Pons (tissue), 1 donor: ENCODE results near the gene CAPRIN2.
A peak's percentile ranks its signal among the peaks of the same experiment; 100 is the strongest.

Experiments used
- DNase-seq: peaks from one replicate; pipeline ENCODE4 v3.0.0-alpha.2; 2016; ENCODE audit warnings: low spot score

Gene CAPRIN2

DNA sequence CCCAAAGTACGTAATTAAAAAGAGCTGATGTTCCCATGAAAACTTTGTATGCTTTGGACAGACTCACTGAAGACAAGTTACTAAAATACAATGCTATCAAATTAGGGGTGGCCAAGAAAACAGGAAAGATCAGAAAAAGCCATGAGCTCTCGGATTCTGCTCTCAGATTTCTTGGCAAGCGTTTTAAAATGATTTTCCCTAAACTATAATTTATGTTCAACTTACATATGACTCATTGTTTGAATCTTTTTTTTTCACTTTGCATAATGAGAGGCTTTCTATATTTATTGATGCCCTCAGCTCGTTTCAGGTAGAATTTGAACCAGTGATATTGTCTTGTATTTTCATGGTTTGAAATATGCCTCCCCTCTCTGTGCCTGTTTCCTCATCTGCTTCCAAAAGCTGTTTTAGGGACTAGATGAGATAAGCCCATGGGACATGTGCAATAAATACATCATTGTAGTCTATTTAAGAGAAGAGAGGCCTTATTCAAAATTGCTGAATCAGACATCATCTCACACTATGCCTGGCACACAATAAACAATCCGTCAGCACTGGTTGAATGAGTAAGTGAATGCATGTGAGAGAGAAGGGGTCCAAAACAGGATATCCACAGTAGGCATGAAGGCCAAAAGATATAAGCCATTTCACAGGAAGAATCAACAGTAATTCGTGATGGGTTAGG, 54.4 kb downstream of the CAPRIN2 start:
- peak; percentile 57 for DNase-seq

DNA sequence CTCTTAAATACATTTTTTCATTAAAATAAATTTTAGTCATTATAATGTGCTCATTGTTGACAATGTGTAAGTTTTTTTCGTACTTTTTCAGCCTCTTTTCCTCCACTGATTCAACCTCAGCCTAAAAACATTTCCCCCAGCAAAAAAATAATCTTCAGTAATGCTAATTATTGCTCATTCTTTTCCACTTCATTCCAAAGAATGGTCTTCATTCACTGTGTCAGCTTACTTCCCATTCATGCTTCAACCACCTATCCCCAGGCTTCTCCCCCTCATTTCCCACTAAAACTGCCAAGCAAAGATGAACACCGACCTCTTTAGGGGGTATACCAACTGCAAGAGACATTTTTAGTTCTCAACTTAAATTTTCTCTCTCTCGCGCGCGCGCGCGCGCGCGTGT, 56.4 kb downstream of the CAPRIN2 start:
- no peak for DNase-seq

DNA sequence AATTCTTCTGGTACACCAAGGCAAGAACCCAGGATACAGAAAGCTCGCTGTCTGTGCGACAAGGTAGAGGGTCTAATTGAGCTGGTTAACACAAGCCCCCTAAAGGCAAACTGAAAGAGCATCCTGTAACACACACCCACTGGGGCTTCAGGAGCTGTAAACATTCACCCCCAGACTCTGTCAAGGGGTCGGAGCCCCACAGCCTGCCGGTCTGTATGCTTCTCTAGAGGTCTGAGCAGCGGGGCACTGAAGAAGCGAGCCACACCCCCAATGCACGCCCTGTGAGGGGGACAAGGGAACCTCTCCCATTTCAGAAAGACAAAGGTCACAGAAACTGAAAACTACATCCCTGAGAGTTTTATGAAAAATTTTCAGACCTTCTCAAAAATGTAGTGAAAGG, 57.8 kb downstream of the CAPRIN2 start:
- DNase-seq, result no peak

DNA sequence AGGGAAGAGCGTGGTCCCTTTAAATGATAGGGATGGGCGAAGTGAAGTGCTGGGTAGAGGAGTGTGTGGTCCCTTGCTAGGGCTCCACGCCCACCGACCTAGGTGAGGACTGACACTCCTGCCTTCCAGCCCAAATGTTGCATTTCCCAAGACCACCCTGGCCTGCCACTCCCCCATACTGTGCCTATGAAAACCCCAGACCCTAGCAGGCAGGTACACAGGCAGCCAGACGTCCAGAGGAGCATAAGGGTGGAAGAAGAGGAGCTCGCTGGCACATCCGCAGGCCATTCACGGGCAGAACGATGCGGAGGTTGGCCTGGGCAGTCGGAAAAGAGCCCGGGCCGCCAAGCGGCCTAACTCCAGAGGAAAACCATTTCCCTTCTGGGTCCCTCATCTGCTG, 58.3 kb downstream of the CAPRIN2 start:
- DNase-seq, result no peak

DNA sequence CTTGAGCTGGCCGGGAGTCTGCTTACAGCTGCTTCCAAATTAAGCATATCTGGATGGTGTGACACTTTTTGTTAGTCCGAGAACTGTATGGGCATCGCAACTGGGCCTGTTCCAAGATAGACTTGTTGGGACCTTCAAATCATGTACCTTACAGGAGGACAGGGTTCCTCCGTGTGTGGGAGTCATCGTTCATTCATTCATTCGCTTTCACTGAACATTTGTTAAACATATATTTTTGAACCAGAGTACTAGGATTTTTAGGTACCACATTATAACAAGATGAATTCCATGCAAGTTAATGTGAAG, 58.7 kb downstream of the CAPRIN2 start:
- no peak for DNase-seq

DNA sequence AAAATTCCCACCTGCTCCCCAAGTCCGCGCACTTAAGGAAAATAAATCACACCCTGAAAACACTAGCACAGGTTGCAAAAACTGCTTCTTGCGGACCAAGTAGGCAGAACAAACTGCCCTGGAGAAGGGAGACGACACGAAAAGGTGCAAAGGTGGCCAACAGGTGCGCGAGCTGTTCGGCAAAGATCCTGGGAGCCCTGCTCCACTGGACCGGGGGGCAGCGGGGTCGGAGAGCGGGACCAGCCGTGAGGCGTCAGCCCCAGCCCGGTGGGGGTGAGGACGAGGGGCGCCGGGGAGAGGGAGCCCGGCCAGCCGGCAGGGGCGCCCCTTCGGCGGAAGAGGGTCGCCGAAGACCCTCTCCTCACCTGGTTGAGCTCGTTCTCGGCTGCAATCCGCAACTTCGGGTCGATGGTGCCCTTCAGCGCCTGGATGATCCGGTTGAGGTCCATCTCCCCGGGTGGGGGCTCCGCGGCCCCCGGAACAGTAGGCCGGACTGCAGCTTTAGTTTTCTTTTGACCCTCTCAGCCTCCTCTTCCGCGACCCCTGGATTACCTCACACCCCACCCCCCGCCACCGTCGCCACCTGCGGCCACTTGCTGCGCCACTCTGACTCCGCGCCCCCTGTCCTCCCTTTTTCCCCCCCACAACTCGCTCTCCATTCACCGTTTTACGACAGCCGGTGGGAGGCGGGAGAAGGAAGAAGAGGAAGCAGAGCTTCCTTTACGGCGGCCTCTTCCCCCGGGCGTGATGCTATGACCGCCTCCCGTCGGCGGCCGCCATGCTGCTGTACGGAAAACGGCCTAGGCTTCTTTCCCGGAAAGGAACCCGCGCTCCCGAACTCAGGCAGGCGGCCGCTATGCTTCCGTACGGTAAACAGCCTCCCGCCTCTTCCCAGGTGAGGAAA, 59.3 kb downstream of the CAPRIN2 start, which contains the start of gene IPO8:
TSS of gene IPO8 (minus strand) at position 671 of the 904 bp plus-strand sequence. CDS start at position 449, 222 bp downstream.
- DNase-seq, result peak; percentile 90

DNA sequence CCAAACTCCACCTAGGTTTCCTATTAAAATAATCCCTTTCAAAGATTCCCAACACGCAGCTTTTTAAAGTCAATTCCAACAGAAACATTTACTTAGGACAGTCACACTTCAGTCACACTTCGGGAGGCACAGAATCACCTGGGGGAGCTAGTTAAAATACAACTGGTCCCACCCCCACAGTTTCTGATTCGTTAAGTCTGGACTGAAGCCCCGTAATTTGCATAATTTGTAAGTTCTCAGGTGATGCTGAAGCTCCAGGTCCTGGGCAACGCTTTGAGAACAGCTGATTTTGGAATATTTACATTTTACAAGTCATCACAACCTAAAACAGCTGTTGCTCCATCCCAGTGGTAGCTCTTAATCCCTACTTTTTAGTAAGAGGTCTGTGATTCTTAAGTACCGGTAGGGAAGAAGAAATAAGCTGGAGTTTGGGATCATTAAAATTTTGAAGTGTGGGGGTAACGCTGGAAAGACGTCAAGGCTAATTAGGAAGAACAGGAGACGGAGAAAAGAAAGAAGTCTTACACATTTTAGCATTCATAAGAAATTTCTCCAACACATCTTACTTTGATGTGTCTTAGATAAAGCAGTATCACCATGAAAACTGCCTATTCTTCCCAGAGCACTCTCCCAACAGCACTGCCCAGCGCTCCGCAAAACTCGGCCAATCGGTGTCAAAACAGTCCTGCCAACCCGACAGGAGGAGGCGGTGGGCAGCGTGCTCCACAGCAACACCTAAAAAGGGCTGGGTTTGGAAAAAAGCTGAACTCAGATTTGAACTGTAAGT, 60.1 kb downstream of the CAPRIN2 start:
- DNase-seq, result peak; percentile 30

DNA sequence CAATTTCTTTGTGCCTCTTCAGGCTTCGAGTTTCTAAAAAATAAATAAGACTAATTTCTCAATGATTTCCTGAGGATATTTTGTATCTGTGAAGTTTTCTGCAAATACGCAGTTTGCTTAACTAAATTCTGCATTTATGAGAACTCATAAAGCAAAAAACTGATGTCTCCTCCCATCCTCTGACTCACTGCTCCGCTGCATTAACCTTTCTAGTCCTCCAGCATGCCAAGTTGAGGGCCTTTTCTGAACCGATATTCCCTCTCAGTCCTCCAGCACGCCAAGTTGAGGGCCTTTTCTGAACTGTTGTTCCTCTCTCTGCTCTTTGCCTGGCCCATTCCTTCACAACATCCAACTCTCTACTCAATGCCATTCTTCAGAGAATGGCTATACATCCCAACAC, 62.3 kb downstream of the CAPRIN2 start:
- no peak for DNase-seq

DNA sequence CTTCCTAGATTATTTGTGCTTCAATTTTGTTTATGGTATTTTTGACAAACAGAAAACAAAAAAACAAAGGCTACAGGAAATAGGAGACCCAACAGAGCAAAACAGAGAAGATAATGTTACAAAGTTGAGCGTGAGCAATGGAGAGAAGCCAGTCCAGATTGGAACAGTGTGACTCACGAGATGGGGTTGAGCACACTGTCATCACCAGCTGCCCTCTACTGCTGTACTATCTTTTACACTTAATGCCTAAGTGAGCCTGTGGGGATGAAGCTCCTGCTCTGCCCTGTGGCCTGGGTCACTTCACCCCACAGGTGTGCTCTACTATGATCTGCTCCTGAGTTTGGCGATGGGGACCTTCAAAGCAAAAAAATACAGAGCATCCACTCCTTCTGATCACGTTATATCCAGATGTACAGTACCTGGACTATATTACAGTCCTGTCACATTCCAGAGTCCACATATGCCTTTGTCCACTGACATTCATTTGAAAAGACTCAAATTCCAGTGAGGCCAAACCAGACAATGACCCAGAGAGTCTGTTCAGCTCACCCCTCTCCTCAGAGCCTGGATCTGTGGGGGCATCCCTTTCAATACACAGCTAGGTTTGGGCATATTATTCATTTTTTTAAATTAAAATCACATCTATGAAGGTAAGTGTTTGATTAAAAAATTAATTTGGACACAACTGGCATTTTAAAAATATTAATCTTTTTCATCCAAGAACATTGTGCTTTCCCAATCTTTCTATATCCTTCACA, 63.5 kb downstream of the CAPRIN2 start:
- DNase-seq, result no peak

DNA sequence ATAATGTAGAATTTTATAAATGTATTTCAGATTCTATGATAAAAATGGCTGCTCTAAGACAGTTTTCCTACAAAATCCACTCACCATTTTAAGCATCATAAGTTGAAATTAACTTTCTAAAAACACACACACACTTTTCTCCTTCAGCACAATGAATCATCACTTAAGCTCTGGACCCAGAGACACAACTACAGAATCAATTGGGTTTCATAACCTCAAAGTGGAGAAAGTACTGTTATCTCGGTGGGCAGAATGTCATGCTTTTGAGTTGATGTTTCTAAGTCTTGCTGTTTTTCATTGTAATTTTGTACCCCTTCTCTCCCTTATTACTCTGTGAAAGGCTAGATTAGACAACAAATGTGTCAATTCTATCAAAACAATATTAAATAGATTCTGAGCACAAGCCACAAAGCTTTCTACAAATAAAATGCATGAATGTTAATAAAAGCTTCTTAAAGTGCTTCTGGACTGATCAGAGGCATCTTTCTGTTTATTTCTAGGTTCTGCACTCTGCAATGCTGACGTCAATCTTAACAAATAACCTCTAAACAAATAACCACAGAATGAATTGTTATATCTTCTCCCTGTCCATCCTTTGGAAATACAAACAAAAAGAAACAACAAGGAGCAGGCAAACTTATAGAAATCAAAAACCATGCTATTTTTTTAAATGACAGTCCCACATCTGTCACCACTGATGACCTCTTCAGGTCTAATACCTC, 67.3 kb downstream of the CAPRIN2 start:
- DNase-seq, result no peak

DNA sequence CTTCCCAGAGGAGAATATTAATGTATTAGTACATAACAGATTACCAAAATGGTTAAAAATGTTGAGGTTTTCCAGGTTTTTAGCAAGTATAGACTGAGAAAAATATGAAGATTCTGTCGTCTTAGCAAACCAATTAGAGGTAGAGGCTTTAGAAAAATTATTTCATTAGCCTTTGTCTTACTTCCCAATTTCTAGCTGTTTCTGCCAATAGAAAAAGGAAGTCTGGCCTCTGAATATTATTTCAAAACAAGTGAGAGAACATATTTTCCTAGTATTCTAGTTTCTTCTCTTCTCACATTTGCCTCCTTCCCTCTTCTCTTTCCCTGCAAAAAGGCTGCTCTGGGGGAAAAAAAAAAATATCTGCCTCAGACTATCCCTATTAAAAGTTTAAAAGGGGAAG, 75.5 kb downstream of the CAPRIN2 start:
- no peak for DNase-seq

DNA sequence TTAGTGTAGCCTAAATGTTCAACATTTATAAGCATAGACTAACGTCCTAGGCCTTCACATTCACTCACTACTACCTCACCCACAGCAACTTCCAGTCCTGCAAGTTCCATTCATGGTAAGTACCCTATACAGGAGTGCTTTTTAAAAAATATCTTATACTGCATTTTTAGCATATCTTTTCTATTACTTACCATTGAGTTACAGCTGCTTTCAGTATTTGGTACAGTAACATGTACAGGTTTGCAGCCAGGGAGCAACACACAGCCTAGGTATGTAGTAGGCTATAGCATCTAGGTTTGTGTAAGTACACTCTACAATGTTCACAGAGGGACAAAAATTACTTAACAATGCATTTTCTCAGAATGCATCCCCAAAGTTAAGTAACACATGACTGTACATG, 76.5 kb downstream of the CAPRIN2 start:
- DNase-seq, result no peak

DNA sequence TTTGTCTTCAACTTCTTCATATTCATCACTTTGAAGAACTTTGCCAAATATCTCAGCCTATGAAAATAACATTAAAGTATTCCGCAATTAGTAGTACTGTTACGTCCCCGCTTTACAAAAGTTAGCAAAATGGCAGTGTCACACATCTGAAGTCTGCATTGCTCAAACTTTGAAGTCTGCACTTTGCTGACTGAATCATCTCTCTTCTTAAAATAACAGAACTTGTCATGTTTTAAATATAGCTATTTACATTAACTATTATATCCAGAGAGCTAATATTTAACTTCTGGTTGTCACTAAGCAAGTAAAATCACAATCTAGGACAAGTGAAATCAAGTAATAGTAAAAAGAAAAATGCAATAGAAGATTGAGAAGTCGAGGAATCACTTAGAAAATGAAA, 93.5 kb downstream of the CAPRIN2 start:
- no peak for DNase-seq
